ENCODE results near the gene KIAA1210.

The KIAA1210 gene

DNA sequence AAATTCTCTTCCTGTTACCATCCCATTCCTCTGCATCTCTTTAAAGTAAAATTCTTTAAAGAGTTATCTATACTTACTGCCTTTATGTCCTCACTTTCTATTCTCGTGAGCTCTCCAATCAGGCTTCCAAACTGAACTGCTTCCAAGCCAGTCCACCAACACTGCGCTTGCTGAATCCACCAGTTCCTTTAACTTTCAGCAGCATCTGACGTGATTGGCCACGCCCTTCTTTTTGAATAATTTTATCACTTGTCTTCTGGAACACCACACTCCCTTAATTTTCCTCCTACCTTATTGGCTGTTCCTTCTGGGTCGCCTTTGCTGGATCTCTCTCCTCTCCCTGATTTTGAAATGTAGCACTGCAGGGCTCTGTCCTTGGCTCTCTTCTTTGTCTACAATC is at the start of gene KIAA1210:
Gene KIAA1210, minus strand, starts transcription at position 163 of the 400 bp plus-strand sequence. CDS start 4,170 bp downstream, outside the sequence.
- no peak for DNase-seq (ENCODE audit: low spot score)
- no peaks in the 10 kb centered on the region for H3K4me1 ChIP-seq (ENCODE audit: insufficient read depth, poor library complexity, severe bottlenecking)
- ATAC-seq (ENCODE audit: low read depth) = no peak
- no peaks in the 10 kb centered on the region for H3K36me3 ChIP-seq (ENCODE audit: low read depth)
- H3K27ac ChIP-seq (ENCODE audit: poor library complexity, severe bottlenecking) = no peak within 1 kb of the TSS
- no peaks in the 10 kb centered on the region for H3K9me3 ChIP-seq (ENCODE audit: severe bottlenecking)
- no peak within 1 kb of the TSS for H3K4me3 ChIP-seq (ENCODE audit: severe bottlenecking)
- no peak for TF ChIP-seq CTCF (IDR thresholded peaks at IDR 0.05; ENCODE audit: poor library complexity, severe bottlenecking)
- no peaks in the 10 kb centered on the region for H3K27me3 ChIP-seq (ENCODE audit: insufficient read depth, poor library complexity, severe bottlenecking)

GRCh38 chrX:119177278-119177677 is 49.7 kb upstream of the KIAA1210 start:
- Histone ChIP-seq H3K4me1 (ENCODE audit: insufficient read depth, poor library complexity, severe bottlenecking) (no peaks in the 10 kb centered on the region), H3K27me3 (ENCODE audit: insufficient read depth, poor library complexity, severe bottlenecking) (no peaks in the 10 kb centered on the region), H3K27ac (ENCODE audit: poor library complexity, severe bottlenecking) (no peak overlapping the region), H3K4me3 (ENCODE audit: severe bottlenecking) (no peak overlapping the region), H3K36me3 (ENCODE audit: low read depth) (no peaks in the 10 kb centered on the region), H3K9me3 (ENCODE audit: severe bottlenecking) (no peaks in the 10 kb centered on the region)
- no peak for TF ChIP-seq CTCF (IDR thresholded peaks at IDR 0.05; ENCODE audit: poor library complexity, severe bottlenecking)
- DNase-seq (ENCODE audit: low spot score) (no peak), ATAC-seq (ENCODE audit: low read depth) (no peak)

DNA sequence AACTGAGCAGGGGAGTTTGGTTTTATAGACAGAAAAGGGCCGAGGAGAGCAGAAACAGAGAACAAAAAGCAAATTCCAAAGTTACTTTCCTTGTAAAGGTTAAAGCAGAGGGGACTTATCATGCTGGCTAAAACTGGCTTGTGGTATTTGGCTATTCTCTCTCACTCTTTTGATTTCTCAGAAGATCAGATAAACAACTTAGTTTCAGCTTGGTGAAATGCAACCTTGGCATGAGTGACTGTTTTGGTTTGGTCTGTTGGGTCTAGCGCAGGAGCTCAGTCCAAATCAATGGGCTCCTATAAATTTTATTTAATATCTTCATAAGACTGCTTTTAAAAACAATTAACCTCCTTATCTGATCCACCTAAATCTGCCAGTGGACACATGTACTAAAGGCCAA is 47.3 kb upstream of the KIAA1210 start:
- Histone ChIP-seq H3K36me3 (ENCODE audit: low read depth) (no peaks in the 10 kb centered on the region), H3K4me1 (ENCODE audit: insufficient read depth, poor library complexity, severe bottlenecking) (no peaks in the 10 kb centered on the region), H3K9me3 (ENCODE audit: severe bottlenecking) (no peaks in the 10 kb centered on the region), H3K27me3 (ENCODE audit: insufficient read depth, poor library complexity, severe bottlenecking) (no peaks in the 10 kb centered on the region), H3K4me3 (ENCODE audit: severe bottlenecking) (no peak overlapping the region), H3K27ac (ENCODE audit: poor library complexity, severe bottlenecking) (no peak overlapping the region)
- DNase-seq (ENCODE audit: low spot score) (no peak), ATAC-seq (ENCODE audit: low read depth) (no peak)
- no peak for TF ChIP-seq CTCF (IDR thresholded peaks at IDR 0.05; ENCODE audit: poor library complexity, severe bottlenecking)

DNA sequence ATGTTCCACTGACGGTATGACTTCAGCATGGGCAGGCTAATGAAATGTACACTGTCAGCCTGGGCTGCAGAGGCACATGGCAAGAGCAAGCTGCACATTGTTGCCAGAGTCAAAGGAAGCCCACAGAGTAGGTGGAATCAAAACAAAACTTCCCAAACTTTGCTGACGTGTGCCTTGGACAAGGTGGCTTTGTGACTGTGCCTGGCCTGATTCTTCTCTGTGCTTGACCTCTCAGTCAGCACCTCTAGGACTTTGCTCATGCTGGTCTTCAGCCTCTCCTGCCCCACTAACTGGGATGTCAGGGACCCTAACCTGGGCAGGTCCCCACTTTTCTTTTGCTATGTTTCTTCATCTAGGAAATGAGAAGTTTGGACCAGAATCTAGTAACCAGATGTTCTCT is 40.5 kb upstream of the KIAA1210 start:
- H3K4me3 ChIP-seq (ENCODE audit: severe bottlenecking) = no peak overlapping the region
- H3K36me3 ChIP-seq (ENCODE audit: low read depth) = no peaks in the 10 kb centered on the region
- no peaks in the 10 kb centered on the region for H3K9me3 ChIP-seq (ENCODE audit: severe bottlenecking)
- no peak for TF ChIP-seq CTCF (IDR thresholded peaks at IDR 0.05; ENCODE audit: poor library complexity, severe bottlenecking)
- ATAC-seq (ENCODE audit: low read depth) (no peak), DNase-seq (ENCODE audit: low spot score) (no peak)
- no peaks in the 10 kb centered on the region for H3K4me1 ChIP-seq (ENCODE audit: insufficient read depth, poor library complexity, severe bottlenecking)
- H3K27ac ChIP-seq (ENCODE audit: poor library complexity, severe bottlenecking) = no peak overlapping the region
- H3K27me3 ChIP-seq (ENCODE audit: insufficient read depth, poor library complexity, severe bottlenecking) = no peaks in the 10 kb centered on the region

GRCh38 chrX:119158226-119158625 is 30.6 kb upstream of the KIAA1210 start:
- DNase-seq (ENCODE audit: low spot score) (no peak), ATAC-seq (ENCODE audit: low read depth) (no peak)
- Histone ChIP-seq H3K27ac (ENCODE audit: poor library complexity, severe bottlenecking) (no peak overlapping the region), H3K36me3 (ENCODE audit: low read depth) (no peaks in the 10 kb centered on the region), H3K9me3 (ENCODE audit: severe bottlenecking) (no peaks in the 10 kb centered on the region), H3K4me3 (ENCODE audit: severe bottlenecking) (no peak overlapping the region), H3K4me1 (ENCODE audit: insufficient read depth, poor library complexity, severe bottlenecking) (no peaks in the 10 kb centered on the region), H3K27me3 (ENCODE audit: insufficient read depth, poor library complexity, severe bottlenecking) (no peaks in the 10 kb centered on the region)
- TF ChIP-seq CTCF (IDR thresholded peaks at IDR 0.05; ENCODE audit: poor library complexity, severe bottlenecking) = no peak
